ENCODE measurements around the gene CFH. TPM values are rescaled to one million over a fixed set of nuclear protein-coding genes. Genes with fewer than 3 reads are reported as not detected.
A peak's percentile ranks its signal among the peaks of the same experiment; 100 is the strongest.

Gene CFH
- total and polyA plus RNA-seq, 9 of the 15 experiments (the other 6 are each of a cell fraction or from before 2014, with no cell fraction given), result 31.6 to 107 (median 48.3) TPM

GRCh38 chr1:196732526-196732925, 80.7 kb downstream of the CFH start:
- intact Hi-C loops (cut with micrococcal nuclease), result no loop called here
- 42% methylated on average over 2 of the region's 2 CpGs for WGBS (ENCODE audit: insufficient coverage, low coverage, missing lambda C conversion rate)
- BruUV-seq (replicated peaks), result no TSS peak
- CTCF ChIA-PET (ENCODE audit: low intra/inter-chr PET ratio), result no interaction called here
- ATAC-seq, result no peak
- H3K4me1 ChIP-seq (replicated peaks in 1 of 2; ENCODE audit: control insufficient read depth in 2 of 2, insufficient read depth in 2 of 2, low read length in 2 of 2), result no peaks in the 10 kb centered on the region
- POLR2A ChIA-PET, result no interaction called here
- no peak overlapping the region for H3K4me3 ChIP-seq
- no peaks in the 10 kb centered on the region for H3K79me2 ChIP-seq (ENCODE audit: control insufficient read depth, insufficient read depth, low read length)
- H3K9me3 ChIP-seq (replicated peaks; ENCODE audit: control insufficient read depth, insufficient read depth, low read depth, low read length), result no peaks in the 10 kb centered on the region
- no peak overlapping the region for H3K27ac ChIP-seq (ENCODE audit: extremely low read depth, low read depth, low read length)
- peak in 2 of 4 experiments; percentile 17 to 18 for DNase-seq (ENCODE audit: extremely low read depth in 1 of 4, low spot score in 3 of 4)
- in situ Hi-C loops (cut with MboI), result loop anchor here (25.0 kb wide), 1 partner anchor 630 kb away; no protein-coding TSS in a partner anchor
- H4K20me1 ChIP-seq (replicated peaks; ENCODE audit: control insufficient read depth, insufficient read depth, low read length), result no peaks in the 10 kb centered on the region
- peaks cover 2% of the 10 kb centered on the region; the same call in 2 of the 3 replicates for H3K36me3 ChIP-seq (ENCODE audit: control insufficient read depth, insufficient read depth, low read length)
- H3K27me3 ChIP-seq (ENCODE audit: control insufficient read depth in 2 of 2, insufficient read depth in 2 of 2, low read length in 2 of 2), result no peaks in the 10 kb centered on the region
- H2AFZ ChIP-seq (ENCODE audit: low read depth, low read length), result no peak overlapping the region
- H3K4me2 ChIP-seq (ENCODE audit: insufficient read depth, low read length), result no peak overlapping the region
- no peaks in the 10 kb centered on the region for H3K9me1 ChIP-seq (ENCODE audit: control insufficient read depth, insufficient read depth, low read length)
- FAIRE-seq, result no peak
- H3K9ac ChIP-seq (ENCODE audit: insufficient read depth in 1 of 2, low read depth in 2 of 2, low read length in 2 of 2), result no peak overlapping the region
- no peak for TF ChIP-seq ZNF212 (CRISPR knock-in tag; IDR thresholded peaks at IDR 0.05)
- no peak for TF ChIP-seq KLF16 (IDR thresholded peaks at IDR 0.05)
- no peak for TF ChIP-seq ZBTB40 (IDR thresholded peaks at IDR 0.05)
- no peak for TF ChIP-seq ZBTB40 (CRISPR knock-in tag; IDR thresholded peaks at IDR 0.05)
- TF ChIP-seq KHSRP (IDR thresholded peaks at IDR 0.05), result no peak
- no peak for TF ChIP-seq EHMT2 (IDR thresholded peaks at IDR 0.05)
- TF ChIP-seq FOXM1 (IDR thresholded peaks at IDR 0.05; ENCODE audit: low read depth), result no peak
- TF ChIP-seq FOXM1 (CRISPR knock-in tag; IDR thresholded peaks at IDR 0.05; ENCODE audit: low read depth), result no peak
- TF ChIP-seq RBM17 (IDR thresholded peaks at IDR 0.05; ENCODE audit: borderline replicate concordance, low read depth, low read length), result no peak
- no peak for TF ChIP-seq ZNF217 (CRISPR knock-in tag; IDR thresholded peaks at IDR 0.05)
- TF ChIP-seq MXD1 (CRISPR knock-in tag; IDR thresholded peaks at IDR 0.05; ENCODE audit: borderline replicate concordance, poor library complexity, severe bottlenecking), result no peak

Data from K562 (cell line).